ENCODE measurements around the gene RPH3AL. TPM values are rescaled to one million over a fixed set of nuclear protein-coding genes. Genes with fewer than 3 reads are reported as not detected.

The RPH3AL gene
- total RNA-seq, 1 donor from 2014 or later: 16.9 TPM

DNA sequence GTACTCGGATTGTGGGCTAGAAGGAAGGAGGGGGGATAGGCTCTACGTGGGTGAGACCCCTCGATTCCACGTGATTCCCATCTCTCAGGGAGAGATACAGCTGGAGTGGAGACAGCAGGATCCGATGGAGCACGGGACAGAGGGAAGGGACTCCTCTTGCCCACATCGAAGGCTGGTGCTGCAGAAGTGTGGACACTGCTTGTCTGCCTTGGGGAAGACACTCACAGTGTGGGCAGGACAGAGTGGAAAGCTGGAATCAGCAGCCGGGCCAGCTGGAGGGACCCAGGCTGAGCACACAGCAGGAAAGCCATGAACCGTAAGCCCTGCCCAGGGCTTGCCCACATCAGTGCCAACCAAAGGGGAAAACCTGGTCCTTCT is 42.1 kb upstream of the RPH3AL start:
- Mint-ChIP-seq H3K9me3 (no peaks in the 10 kb centered on the region), H3K4me1 (peaks cover 10% of the 10 kb centered on the region), H3K27ac (no peak overlapping the region), H3K36me3 (no peaks in the 10 kb centered on the region), H3K4me3 (no peak overlapping the region), H3K27me3 (ENCODE audit: low read depth) (peaks cover 7% of the 10 kb centered on the region)
- TF ChIP-seq, protein P1, sequence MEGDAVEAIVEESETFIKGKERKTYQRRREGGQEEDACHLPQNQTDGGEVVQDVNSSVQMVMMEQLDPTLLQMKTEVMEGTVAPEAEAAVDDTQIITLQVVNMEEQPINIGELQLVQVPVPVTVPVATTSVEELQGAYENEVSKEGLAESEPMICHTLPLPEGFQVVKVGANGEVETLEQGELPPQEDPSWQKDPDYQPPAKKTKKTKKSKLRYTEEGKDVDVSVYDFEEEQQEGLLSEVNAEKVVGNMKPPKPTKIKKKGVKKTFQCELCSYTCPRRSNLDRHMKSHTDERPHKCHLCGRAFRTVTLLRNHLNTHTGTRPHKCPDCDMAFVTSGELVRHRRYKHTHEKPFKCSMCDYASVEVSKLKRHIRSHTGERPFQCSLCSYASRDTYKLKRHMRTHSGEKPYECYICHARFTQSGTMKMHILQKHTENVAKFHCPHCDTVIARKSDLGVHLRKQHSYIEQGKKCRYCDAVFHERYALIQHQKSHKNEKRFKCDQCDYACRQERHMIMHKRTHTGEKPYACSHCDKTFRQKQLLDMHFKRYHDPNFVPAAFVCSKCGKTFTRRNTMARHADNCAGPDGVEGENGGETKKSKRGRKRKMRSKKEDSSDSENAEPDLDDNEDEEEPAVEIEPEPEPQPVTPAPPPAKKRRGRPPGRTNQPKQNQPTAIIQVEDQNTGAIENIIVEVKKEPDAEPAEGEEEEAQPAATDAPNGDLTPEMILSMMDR (IDR thresholded peaks at IDR 0.05; ENCODE audit: unreplicated experiment): no peak
- no peak for DNase-seq (ENCODE audit: low spot score in 2 of 2, unreplicated experiment in 2 of 2)

DNA sequence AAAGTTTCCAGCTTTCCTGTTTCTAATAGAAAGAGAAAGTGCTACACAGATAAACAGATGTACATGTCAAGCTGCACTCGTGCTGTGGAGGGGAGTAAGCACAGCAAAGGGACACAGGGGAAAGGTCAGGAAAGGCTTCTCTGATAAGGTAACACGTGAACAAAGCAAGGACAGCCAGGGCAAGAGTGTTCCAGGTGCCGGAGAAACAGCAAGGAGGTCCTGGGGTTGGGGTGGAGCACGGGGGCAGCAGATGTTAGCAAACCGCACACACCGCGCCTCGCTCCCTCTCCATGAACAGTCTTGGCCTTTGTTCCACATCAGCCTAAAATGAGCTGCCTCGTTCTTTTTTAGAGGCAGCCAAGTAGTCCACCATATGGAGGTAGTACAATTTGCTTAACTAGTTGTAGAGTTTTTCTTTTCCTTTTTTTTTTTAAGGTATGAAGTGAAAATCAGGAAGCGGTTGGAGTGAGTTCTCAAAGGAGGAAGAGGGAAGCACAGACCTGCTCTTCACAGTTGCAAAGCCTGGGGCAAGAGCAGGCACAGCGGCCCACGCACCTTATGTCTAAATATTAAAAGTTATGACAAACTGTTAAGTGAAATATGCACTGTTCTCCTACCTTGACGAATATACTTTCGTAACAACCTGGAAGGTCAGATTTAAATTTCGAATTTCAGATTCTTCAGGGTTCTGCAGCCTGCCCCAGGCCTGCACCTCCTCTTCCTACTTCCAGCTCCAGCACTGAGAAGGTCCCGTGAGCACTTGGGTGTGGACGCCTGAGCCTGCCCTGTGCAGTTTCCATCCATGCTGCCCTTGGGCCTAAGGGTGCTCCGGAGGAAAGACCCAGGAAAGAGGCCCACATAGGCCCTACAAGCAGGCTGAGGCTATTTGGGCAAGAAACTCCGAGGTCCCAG is 41.5 kb upstream of the RPH3AL start:
- no peaks in the 10 kb centered on the region for H3K9me3 Mint-ChIP-seq
- DNase-seq (ENCODE audit: low spot score in 2 of 2, unreplicated experiment in 2 of 2): no peak
- no peaks in the 10 kb centered on the region for H3K36me3 Mint-ChIP-seq
- H3K27me3 Mint-ChIP-seq (ENCODE audit: low read depth): peaks cover 7% of the 10 kb centered on the region
- TF ChIP-seq, protein P1 (IDR thresholded peaks at IDR 0.05; ENCODE audit: unreplicated experiment): no peak
- peaks cover 10% of the 10 kb centered on the region for H3K4me1 Mint-ChIP-seq
- no peak overlapping the region for H3K4me3 Mint-ChIP-seq
- H3K27ac Mint-ChIP-seq: peak overlapping the region; percentile 55

DNA sequence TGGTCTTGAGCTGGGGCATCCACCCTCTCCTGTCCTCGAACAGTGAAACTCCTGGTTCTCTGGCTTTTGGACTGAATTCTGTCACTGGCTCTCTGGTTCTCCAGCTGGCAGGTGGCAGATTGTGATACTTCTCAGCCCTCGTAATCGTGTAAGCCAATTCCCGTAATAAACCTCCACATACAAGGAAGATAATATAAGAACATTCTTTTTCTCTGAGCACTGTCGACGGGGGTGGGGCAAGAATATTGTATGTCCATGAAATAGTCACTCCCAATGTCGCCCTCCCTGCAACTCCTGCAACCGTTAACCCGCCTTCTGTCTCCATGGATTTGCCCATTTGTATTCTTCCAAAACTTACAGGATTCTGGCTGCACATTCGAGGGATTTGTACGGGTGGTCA is 39.2 kb upstream of the RPH3AL start:
- DNase-seq (ENCODE audit: low spot score in 2 of 2, unreplicated experiment in 2 of 2): no peak
- Mint-ChIP-seq H3K27ac (no peak overlapping the region), H3K36me3 (no peaks in the 10 kb centered on the region), H3K27me3 (ENCODE audit: low read depth) (peaks cover 11% of the 10 kb centered on the region), H3K9me3 (no peaks in the 10 kb centered on the region), H3K4me3 (no peak overlapping the region), H3K4me1 (peaks cover 11% of the 10 kb centered on the region)
- TF ChIP-seq, protein P1 (IDR thresholded peaks at IDR 0.05; ENCODE audit: unreplicated experiment): no peak

DNA sequence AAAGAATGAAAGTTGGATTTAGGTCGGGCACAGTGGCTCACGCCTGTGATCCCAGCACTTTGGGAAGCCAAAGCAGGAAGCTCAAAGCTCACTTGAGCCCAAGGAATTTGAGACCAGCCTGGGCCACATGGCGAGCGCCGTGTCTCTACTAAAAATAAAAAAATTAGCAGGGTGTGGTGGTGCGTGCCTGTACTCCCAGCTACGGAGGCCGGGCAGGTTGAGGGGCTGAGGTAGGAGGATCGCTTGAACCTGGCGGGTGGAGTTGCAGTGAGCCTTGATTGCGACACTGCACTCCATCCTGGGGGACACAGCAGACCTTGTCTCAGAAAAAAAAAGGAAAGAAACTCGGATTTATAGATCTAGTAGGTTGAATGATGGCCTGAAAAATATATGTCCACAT is 37.4 kb upstream of the RPH3AL start:
- peaks cover 17% of the 10 kb centered on the region for H3K4me1 Mint-ChIP-seq
- peaks cover 15% of the 10 kb centered on the region for H3K27me3 Mint-ChIP-seq (ENCODE audit: low read depth)

DNA sequence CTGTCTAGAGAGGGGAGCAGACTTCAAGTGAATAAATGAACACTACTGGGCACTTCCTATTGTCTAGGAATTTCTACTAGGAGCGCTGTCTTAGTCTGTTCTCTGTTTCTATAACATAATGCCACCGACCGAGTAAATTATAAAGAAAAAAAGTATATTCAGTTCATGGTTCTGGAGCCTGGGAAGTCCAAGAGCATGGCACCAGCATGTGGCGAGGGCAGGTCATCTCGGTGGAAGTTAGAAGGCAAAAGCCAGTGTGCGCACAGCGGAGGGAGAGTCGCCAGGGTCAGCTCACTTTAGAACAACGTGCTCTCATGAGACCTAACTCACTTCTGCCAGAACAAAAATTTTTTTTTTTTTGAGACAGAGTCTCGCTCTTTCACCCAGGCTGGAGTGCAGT is 35.5 kb upstream of the RPH3AL start:
- TF ChIP-seq, protein P1 (IDR thresholded peaks at IDR 0.05; ENCODE audit: unreplicated experiment): no peak
- DNase-seq (ENCODE audit: low spot score in 2 of 2, unreplicated experiment in 2 of 2): no peak
- Mint-ChIP-seq H3K9me3 (no peaks in the 10 kb centered on the region), H3K36me3 (no peaks in the 10 kb centered on the region), H3K4me1 (peaks cover 22% of the 10 kb centered on the region), H3K27me3 (ENCODE audit: low read depth) (peaks cover 20% of the 10 kb centered on the region), H3K27ac (no peak overlapping the region), H3K4me3 (peak overlapping the region; percentile 15)

More for the DNA sequence above, 37.4 kb upstream of the RPH3AL start:
- TF ChIP-seq, protein P1 (IDR thresholded peaks at IDR 0.05; ENCODE audit: unreplicated experiment): no peak
- Mint-ChIP-seq H3K27ac (no peak overlapping the region), H3K36me3 (no peaks in the 10 kb centered on the region), H3K4me3 (no peak overlapping the region), H3K9me3 (no peaks in the 10 kb centered on the region)
- no peak for DNase-seq (ENCODE audit: low spot score in 2 of 2, unreplicated experiment in 2 of 2)

All from mesothelial cell of epicardium (in vitro differentiated cells).